ENCODE measurements around the gene ZNF684. TPM values are rescaled to one million over a fixed set of nuclear protein-coding genes. Genes with fewer than 3 reads are reported as not detected.
A peak's percentile ranks its signal among the peaks of the same experiment; 100 is the strongest.

Gene ZNF684
- total and polyA plus RNA-seq, 9 of the 15 experiments (the other 6 are each of a cell fraction or from before 2014, with no cell fraction given): 4.8 to 8.8 (median 5.5) TPM

DNA sequence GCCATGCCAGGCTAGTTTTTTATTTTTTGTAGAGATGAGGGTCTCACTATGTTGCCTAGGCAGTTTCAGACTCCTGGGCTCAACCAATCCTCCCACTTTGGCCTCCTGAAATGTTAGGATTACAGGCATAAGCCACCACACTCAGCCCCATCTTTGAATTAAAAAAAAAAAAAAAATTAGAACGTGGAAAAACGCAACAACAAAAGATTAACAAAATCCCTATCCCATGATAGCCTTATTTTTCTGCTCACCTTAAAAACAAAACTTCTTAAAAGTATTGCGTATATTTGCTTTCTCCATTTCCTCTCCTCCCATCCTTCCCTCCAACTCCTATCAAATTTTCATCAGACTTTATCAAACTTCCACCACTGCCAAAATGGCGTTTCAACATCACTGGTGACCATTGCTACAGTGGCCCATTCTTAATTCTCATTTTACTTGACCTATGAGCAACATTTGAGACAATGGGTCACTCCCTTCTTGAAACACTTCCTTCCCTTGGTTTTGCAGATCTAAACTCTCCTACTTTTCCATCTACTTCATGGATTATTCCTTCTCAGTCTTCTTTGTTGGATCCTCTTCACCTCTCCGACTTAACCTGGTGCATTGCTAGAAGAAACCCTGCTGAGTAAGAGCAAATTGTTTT is 579 bp upstream of the ZNF684 start (continued):
- TF ChIP-seq ZNF121 (CRISPR knock-in tag; conservative IDR thresholded peaks at IDR 0.05): no peak
- no peak for TF ChIP-seq ELF2 (CRISPR knock-in tag; IDR thresholded peaks at IDR 0.05)
- no peak for TF ChIP-seq HOXB6 (CRISPR knock-in tag; IDR thresholded peaks at IDR 0.05; ENCODE audit: borderline replicate concordance)
- TF ChIP-seq CC2D1A (IDR thresholded peaks at IDR 0.05): no peak
- TF ChIP-seq ZNF551 (CRISPR knock-in tag; IDR thresholded peaks at IDR 0.05): no peak
- no peak for TF ChIP-seq NR3C1 (CRISPR knock-in tag; IDR thresholded peaks at IDR 0.05)
- TF ChIP-seq CBFA2T2 (conservative IDR thresholded peaks at IDR 0.05): no peak
- 0 out of 4 replicates have a peak, but pooled peaks have one; percentile 13 to 14 for TF ChIP-seq TRIM24 (IDR thresholded peaks at IDR 0.05)
- TF ChIP-seq MCM2 (IDR thresholded peaks at IDR 0.05; ENCODE audit: low read depth): no peak
- TF ChIP-seq, protein P1, sequence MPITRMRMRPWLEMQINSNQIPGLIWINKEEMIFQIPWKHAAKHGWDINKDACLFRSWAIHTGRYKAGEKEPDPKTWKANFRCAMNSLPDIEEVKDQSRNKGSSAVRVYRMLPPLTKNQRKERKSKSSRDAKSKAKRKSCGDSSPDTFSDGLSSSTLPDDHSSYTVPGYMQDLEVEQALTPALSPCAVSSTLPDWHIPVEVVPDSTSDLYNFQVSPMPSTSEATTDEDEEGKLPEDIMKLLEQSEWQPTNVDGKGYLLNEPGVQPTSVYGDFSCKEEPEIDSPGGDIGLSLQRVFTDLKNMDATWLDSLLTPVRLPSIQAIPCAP (CRISPR knock-in tag; IDR thresholded peaks at IDR 0.05; ENCODE audit: borderline replicate concordance): no peak
- TF ChIP-seq PREB (CRISPR knock-in tag; IDR thresholded peaks at IDR 0.05): no peak
- no peak for TF ChIP-seq CAMTA2 (CRISPR knock-in tag; conservative IDR thresholded peaks at IDR 0.05)
- TF ChIP-seq, protein P2, sequence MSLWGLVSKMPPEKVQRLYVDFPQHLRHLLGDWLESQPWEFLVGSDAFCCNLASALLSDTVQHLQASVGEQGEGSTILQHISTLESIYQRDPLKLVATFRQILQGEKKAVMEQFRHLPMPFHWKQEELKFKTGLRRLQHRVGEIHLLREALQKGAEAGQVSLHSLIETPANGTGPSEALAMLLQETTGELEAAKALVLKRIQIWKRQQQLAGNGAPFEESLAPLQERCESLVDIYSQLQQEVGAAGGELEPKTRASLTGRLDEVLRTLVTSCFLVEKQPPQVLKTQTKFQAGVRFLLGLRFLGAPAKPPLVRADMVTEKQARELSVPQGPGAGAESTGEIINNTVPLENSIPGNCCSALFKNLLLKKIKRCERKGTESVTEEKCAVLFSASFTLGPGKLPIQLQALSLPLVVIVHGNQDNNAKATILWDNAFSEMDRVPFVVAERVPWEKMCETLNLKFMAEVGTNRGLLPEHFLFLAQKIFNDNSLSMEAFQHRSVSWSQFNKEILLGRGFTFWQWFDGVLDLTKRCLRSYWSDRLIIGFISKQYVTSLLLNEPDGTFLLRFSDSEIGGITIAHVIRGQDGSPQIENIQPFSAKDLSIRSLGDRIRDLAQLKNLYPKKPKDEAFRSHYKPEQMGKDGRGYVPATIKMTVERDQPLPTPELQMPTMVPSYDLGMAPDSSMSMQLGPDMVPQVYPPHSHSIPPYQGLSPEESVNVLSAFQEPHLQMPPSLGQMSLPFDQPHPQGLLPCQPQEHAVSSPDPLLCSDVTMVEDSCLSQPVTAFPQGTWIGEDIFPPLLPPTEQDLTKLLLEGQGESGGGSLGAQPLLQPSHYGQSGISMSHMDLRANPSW (CRISPR knock-in tag; IDR thresholded peaks at IDR 0.05): no peak
- TF ChIP-seq PML (IDR thresholded peaks at IDR 0.05; ENCODE audit: low read length): no peak
- TF ChIP-seq, protein P3, sequence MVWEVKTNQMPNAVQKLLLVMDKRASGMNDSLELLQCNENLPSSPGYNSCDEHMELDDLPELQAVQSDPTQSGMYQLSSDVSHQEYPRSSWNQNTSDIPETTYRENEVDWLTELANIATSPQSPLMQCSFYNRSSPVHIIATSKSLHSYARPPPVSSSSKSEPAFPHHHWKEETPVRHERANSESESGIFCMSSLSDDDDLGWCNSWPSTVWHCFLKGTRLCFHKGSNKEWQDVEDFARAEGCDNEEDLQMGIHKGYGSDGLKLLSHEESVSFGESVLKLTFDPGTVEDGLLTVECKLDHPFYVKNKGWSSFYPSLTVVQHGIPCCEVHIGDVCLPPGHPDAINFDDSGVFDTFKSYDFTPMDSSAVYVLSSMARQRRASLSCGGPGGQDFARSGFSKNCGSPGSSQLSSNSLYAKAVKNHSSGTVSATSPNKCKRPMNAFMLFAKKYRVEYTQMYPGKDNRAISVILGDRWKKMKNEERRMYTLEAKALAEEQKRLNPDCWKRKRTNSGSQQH (CRISPR knock-in tag; IDR thresholded peaks at IDR 0.05): no peak
- no peak for TF ChIP-seq SLC30A9 (CRISPR knock-in tag; IDR thresholded peaks at IDR 0.05)
- TF ChIP-seq ZKSCAN1 (IDR thresholded peaks at IDR 0.05; ENCODE audit: low read depth, low read length): no peak
- no peak for TF ChIP-seq PHF20 (IDR thresholded peaks at IDR 0.05; ENCODE audit: partially characterized antibody)
- no peak for TF ChIP-seq ZNF699 (CRISPR knock-in tag; IDR thresholded peaks at IDR 0.05; ENCODE audit: insufficient replicate concordance)
- no peak for TF ChIP-seq ZNF140 (CRISPR knock-in tag; IDR thresholded peaks at IDR 0.05)
- no peak for TF ChIP-seq KDM4B (IDR thresholded peaks at IDR 0.05; ENCODE audit: borderline replicate concordance in 2 of 2, low read depth in 1 of 2)
- no peak for TF ChIP-seq THAP7 (CRISPR knock-in tag; IDR thresholded peaks at IDR 0.05)
- no peak for TF ChIP-seq DMBX1 (CRISPR knock-in tag; IDR thresholded peaks at IDR 0.05; ENCODE audit: borderline replicate concordance)
- TF ChIP-seq MTA2 (IDR thresholded peaks at IDR 0.05; ENCODE audit: low read depth): no peak
- TF ChIP-seq ARHGAP35 (IDR thresholded peaks at IDR 0.05; ENCODE audit: partially characterized antibody): peak; percentile 22

Measured in K562 (cell line).